AG09319 (cell line): ENCODE data around the gene SZT2.
A peak's percentile ranks its signal among the peaks of the same experiment; 100 is the strongest.

Source experiments
- DNase-seq: peaks from one replicate; pipeline ENCODE4 v3.0.0-alpha.2; 2010; ENCODE audit warnings: low read depth; ENCODE audit errors: extremely low read depth
- TF ChIP-seq, protein P1 (sequence below): IDR thresholded peaks from 2 replicates; pipeline ENCODE4 v1.5.1; 2011; ENCODE audit warnings: low read depth, mild to moderate bottlenecking, inconsistent platforms, low read length, moderate library complexity

The SZT2 gene

DNA sequence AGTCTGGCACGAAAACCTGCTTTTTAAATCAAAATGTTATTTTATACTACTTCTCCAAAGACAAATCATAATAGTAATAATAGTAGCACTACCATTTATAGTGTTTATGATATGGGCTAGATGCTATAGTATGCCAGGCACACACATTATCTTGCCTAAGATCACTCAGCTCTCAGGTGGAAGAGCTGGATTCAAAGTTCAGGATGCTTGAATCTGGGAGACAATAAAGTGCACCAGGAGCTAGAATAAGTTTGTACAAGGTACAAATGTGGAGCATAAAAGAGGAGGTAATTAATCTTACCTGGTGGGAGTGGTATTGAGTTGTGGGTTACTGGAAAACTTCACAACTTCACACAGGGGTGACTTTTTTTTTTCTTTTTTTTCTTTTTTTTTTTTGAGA is 11.9 kb upstream of the SZT2 start:
- TF ChIP-seq, protein P1, sequence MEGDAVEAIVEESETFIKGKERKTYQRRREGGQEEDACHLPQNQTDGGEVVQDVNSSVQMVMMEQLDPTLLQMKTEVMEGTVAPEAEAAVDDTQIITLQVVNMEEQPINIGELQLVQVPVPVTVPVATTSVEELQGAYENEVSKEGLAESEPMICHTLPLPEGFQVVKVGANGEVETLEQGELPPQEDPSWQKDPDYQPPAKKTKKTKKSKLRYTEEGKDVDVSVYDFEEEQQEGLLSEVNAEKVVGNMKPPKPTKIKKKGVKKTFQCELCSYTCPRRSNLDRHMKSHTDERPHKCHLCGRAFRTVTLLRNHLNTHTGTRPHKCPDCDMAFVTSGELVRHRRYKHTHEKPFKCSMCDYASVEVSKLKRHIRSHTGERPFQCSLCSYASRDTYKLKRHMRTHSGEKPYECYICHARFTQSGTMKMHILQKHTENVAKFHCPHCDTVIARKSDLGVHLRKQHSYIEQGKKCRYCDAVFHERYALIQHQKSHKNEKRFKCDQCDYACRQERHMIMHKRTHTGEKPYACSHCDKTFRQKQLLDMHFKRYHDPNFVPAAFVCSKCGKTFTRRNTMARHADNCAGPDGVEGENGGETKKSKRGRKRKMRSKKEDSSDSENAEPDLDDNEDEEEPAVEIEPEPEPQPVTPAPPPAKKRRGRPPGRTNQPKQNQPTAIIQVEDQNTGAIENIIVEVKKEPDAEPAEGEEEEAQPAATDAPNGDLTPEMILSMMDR, result no peak
- no peak for DNase-seq

DNA sequence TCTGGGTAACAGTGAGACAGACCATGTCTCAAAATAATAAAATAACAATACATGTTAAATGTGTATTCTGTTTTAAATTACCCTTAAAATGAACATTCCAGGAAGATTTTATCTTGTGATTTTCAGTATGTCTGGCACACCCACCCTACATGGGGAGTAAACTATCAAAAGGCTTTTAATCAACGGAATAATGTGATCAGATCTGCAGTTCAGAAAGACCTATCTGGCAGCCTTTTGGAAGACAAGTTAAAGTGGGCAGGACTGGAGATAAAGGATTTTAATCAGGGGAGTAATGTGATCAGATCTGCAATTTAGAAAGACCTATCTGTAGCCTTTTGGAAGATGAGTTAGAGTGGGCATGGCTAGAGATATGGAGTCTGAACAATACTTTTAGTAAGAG is 10.2 kb upstream of the SZT2 start:
- TF ChIP-seq, protein P1, result no peak
- DNase-seq, result no peak

DNA sequence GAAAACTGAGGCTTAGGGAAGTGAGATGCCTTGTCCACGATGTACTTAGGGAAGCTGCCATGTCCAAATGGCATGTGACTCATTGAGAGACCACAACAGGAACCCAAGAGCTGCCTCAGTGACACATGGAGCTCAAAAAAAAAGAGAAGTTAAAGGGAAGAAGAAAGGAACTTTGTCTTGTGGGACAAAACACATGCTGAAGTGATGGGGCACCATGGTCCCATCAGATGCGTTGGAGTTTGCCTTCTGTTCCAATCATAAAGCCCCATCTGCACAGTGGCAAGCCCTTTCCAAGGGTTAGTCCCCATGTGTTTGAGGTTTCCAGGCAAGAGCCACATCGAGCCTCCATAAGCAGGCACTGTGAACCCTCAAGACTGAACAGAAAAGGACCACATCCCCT is 8.1 kb upstream of the SZT2 start:
- no peak for DNase-seq
- TF ChIP-seq, protein P1, result no peak

DNA sequence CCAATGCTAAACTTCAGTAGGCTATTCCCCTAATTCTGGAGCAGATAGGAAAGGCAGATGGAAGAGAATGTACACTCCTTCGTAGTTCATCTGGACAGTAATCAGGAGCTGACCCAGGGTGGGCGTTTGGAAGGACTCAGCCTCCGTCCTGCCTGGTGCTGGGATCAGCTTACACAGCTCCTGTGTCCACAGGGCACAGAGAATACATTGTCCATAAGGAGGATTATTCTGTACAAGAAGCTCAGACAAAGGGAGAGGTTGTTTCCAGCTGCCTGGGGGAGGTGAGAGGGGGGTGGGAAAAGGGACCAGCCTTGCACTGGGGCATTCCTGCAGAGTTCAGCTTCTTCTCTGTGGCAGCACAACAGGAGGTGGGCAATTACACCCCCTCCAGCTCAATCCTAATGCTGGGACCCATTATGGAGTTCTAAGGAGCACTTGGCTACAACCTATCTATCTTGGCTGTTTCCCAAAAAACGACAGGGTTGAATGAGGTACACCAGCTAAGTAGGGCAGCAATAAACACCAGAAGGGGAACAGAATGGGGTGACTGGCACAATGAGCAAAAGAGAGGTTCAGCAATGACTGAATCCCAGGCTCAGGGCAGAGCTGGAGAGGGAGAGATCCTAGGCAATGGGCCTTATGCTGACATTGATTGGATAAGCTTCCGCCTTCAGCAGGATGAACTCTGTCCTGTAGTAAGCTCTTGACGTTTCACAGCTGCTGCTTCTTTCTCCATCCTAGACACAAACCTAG is 7.5 kb upstream of the SZT2 start:
- no peak for DNase-seq
- TF ChIP-seq, protein P1, result no peak

DNA sequence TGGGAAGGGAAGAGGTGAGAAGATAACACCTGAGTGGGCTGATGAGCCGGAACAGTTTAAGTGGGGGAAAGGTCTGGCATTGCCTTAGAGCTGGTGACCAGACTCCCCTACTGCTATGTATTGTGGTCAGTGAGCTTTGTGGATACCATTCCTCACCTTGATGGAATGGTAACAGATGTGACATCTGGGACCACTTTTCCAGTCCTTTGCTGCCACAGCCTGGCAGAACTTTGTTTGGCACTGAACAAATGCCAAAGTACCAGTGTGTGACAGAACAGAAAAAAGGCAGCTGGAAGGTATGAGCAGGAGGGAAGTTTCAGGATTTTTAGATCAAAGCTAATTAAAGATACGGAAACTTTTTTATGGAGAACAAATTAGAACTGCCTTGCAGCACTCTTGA is 6.2 kb upstream of the SZT2 start:
- no peak for DNase-seq
- TF ChIP-seq, protein P1, result peak; percentile 5

DNA sequence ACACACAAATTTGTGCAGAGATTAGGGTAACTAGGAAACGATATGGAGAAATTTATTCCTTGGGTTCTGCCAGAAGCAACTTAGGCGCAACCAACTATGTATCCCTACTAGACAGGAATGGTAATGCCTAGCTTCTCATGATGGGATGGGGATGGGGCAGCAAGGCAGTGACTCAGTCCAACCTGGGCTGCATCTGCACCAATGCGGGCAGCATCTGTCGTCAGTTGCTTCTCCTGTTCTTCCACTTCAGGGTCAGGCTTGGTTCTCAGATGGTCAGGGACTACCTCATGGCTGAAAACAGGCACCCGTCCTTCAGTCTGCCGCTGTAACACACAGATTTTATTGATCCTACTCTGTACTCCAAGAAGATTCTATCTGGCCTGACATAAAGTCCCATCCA is 3.0 kb upstream of the SZT2 start:
- DNase-seq, result no peak
- TF ChIP-seq, protein P1, result no peak

DNA sequence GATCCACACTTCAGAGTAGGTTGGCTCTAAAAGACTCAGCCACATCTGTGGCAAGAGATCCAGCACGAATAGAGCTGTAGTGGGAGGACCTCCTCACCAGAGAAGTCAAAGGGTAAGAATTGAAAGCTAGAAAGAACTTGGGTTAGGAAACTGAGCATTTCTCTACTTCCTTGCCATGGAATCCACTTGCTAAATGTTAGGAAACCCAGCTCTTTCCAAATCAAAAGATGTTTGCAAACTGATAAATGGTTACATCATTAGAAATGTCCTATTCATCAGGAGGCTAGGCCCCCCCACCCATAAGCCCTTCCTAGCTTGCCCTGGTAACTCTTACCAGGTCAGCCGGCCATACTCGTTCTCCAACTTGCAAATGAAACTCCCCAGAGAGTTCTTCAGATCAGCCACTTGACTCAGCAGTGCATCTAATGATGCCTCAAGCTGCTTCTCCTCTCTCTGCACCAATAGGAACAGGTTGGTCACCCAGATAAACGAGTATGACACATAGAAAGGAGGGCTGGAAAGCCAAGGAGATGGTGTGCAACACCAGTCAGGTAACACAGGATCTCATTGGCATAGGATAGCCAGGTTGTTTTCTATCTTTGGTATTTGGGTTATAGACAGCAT is 1.6 kb upstream of the SZT2 start:
- DNase-seq, result no peak

More for the DNA sequence above, 1.6 kb upstream of the SZT2 start:
- TF ChIP-seq, protein P1, result no peak
